HG03565 (cell line): ENCODE measurements around the gene CYP2F1.

ENCODE experiments used
- ATAC-seq: cut with Tn5 transposase; IDR thresholded peaks from one replicate; pipeline ENCODE4 v1.9.1; 2021; ENCODE audit warnings: mild to moderate bottlenecking, moderate library complexity; ENCODE audit not compliant: unreplicated experiment

The CYP2F1 gene

DNA sequence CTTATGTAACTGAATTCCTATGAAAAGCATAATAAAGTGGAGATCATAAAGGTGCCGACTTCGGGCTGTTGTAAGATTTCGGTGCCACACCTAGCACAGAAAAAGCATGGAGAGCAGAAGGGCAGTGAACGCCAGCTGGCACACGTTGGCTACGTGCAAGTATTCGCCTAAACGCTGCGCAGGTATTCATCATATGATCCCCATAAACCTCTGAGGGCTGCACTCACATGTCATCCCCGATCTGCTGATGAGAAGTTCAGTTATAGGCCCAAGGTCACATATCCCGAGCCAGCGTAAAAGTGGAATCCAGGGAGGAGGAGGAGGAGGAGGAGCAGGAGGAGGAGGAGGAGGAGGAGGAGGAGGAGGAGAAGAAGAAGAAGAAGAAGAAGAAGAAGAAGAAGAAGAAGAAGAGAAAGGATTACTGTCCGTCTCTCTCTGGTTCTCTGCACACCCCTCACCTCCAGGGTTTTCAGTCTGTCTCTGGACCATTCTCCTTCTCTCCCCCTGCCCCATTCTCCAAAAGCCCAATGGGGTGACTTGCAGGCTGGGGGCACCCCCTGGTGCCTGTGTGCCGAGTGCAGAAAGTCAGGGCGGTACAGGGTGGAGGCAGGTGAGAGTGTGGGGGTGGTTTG lies 60.2 kb downstream of the CYP2F1 start:
- no peak for ATAC-seq

GRCh38 chr19:41175801-41176777 lies 61.9 kb downstream of the CYP2F1 start:
- ATAC-seq = no peak
